Measurements from ENCODE around the gene ABL1.

GRCh38 chr9:130829762-130830161 is 5.3 kb upstream of the ABL1 start:
- TF ChIP-seq PATZ1 (tag by site-specific recombination; IDR thresholded peaks at IDR 0.05), result no peak
- no peak for TF ChIP-seq ZNF121 (tag by site-specific recombination; IDR thresholded peaks at IDR 0.05)
- TF ChIP-seq CTCF (tag by site-specific recombination; IDR thresholded peaks at IDR 0.05), result no peak
- TF ChIP-seq ZSCAN18 (tag by site-specific recombination; IDR thresholded peaks at IDR 0.05), result no peak
- no peak for TF ChIP-seq TCF7L2 (IDR thresholded peaks at IDR 0.05; ENCODE audit: borderline replicate concordance, low read depth, low read length)
- no peak for TF ChIP-seq PBX3 (CRISPR knock-in tag; IDR thresholded peaks at IDR 0.05)
- TF ChIP-seq BCL6B (tag by site-specific recombination; IDR thresholded peaks at IDR 0.05), result no peak
- TF ChIP-seq PRDM4 (tag by site-specific recombination; IDR thresholded peaks at IDR 0.05), result no peak
- TF ChIP-seq ZFP41 (tag by site-specific recombination; IDR thresholded peaks at IDR 0.05; ENCODE audit: borderline replicate concordance), result no peak

Data from HEK293 (cell line).